GM12891 (cell line): Measurements from ENCODE around the gene ESR1.

Experiments used
- POLR2A ChIP-seq: IDR thresholded peaks from 2 replicates; pipeline ENCODE4 v1.6.1; 2011; ENCODE audit warnings: low read depth, low read length, control low read depth
- POLR2AphosphoS5 ChIP-seq: IDR thresholded peaks from 2 replicates; pipeline ENCODE4 v1.6.1; 2011; ENCODE audit warnings: low read depth, low read length, control low read depth
- SPI1 ChIP-seq: IDR thresholded peaks from 2 replicates; pipeline ENCODE4 v1.6.1; 2011; ENCODE audit warnings: low read depth, low read length, control low read depth
- TAF1 ChIP-seq: IDR thresholded peaks from 2 replicates; pipeline ENCODE4 v1.6.1; 2011; ENCODE audit warnings: low read depth, low read length, control low read depth

- TF ChIP-seq POLR2A = no peak
- no peak for TF ChIP-seq POLR2AphosphoS5
- no peak for TF ChIP-seq TAF1
- no peak for TF ChIP-seq SPI1
Measured at GRCh38 chr6:152094992-152095592, 287.6 kb downstream of the ESR1 start.
